Keratinocyte (primary cell): ENCODE results near the gene ANKRD44.

Experiments used
- EZH2 ChIP-seq: IDR thresholded peaks from one replicate; pipeline ENCODE4 v1.6.1; 2012; ENCODE audit warnings: inconsistent platforms, mild to moderate bottlenecking, low read length, moderate library complexity
- TF ChIP-seq, protein P1 (sequence below), 3 experiments: IDR thresholded peaks in 1 of 3; conservative IDR thresholded peaks in 1 of 3; optimal IDR thresholded peaks in 1 of 3; 2 replicates in 2 of 3; 3 replicates in 1 of 3; pipeline versions ENCODE3 to v1.5.1; 2011; ENCODE audit warnings: low read length in 3 of 3, mild to moderate bottlenecking in 3 of 3, moderate library complexity in 2 of 3, control low read depth in 1 of 3, inconsistent platforms in 1 of 3; ENCODE audit not compliant: insufficient read depth in 2 of 3; ENCODE audit errors: extremely low read depth in 1 of 3

DNA sequence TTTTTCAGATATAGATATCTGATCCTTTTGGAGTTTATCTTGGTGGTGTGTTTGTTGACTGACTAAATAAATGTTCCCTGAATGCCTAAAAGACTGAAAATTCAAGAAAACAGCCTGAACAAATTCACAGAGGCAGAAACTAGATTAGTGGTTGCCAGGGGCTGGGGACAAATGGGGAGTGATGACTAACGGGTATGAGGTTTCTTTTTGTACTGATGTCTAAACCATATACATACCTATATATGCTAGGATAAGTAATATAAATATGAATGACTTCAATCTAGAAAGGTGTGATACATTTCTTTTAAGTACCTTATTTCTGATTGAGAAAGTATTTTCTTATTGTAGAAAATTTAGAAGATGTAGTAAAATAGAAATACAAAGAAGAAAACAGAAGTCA, 207.2 kb downstream of the ANKRD44 start:
- TF ChIP-seq, protein P1, sequence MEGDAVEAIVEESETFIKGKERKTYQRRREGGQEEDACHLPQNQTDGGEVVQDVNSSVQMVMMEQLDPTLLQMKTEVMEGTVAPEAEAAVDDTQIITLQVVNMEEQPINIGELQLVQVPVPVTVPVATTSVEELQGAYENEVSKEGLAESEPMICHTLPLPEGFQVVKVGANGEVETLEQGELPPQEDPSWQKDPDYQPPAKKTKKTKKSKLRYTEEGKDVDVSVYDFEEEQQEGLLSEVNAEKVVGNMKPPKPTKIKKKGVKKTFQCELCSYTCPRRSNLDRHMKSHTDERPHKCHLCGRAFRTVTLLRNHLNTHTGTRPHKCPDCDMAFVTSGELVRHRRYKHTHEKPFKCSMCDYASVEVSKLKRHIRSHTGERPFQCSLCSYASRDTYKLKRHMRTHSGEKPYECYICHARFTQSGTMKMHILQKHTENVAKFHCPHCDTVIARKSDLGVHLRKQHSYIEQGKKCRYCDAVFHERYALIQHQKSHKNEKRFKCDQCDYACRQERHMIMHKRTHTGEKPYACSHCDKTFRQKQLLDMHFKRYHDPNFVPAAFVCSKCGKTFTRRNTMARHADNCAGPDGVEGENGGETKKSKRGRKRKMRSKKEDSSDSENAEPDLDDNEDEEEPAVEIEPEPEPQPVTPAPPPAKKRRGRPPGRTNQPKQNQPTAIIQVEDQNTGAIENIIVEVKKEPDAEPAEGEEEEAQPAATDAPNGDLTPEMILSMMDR (optimal IDR thresholded peaks at IDR 0.05 in 1 of 3, IDR thresholded peaks at IDR 0.05 in 1 of 3, conservative IDR thresholded peaks at IDR 0.05 in 1 of 3; ENCODE audit: extremely low read depth in 1 of 3, insufficient read depth in 2 of 3, low read length in 3 of 3), result no peak
- TF ChIP-seq EZH2, result no peak
